IMR-90 (cell line): Measurements from ENCODE around the gene PYROXD2. TPM values are rescaled to one million over a fixed set of nuclear protein-coding genes. Genes with fewer than 3 reads are reported as not detected.

Experiments
- ATAC-seq: fragments of 200-7000 bp; cut with Tn5 transposase; 2 replicates; pipeline ENCODE4 v1.9.1; 2020; ENCODE audit warnings: low read depth, mild to moderate bottlenecking, moderate library complexity
- BruUV-seq: library from RNA; stranded (reverse); fragments of 400-500 nt; replicated peaks from 2 replicates; lab custom pipeline; 2021; lab: Mats Ljungman, UMichigan
- CTCF ChIA-PET: fragments of 300-600 bp; formaldehyde crosslinking; extraction: SDS; loops from one replicate; lab custom pipeline; 2021; ENCODE audit warnings: antibody characterized with exemption; lab: Yijun Ruan, JAX
- POLR2A ChIA-PET: fragments of 300-600 bp; sonication (Branson Sonifier 250); formaldehyde crosslinking; loops from one replicate; lab custom pipeline; 2022; ENCODE audit warnings: antibody characterized with exemption; ENCODE audit not compliant: unreplicated experiment; lab: Charles Lee
- DNase-seq: peaks from one replicate; pipeline ENCODE4 v3.0.0; 2013
- H2AFZ ChIP-seq: replicated peaks from 2 replicates; pipeline ENCODE3; 2013; ENCODE audit warnings: low read length, mild to moderate bottlenecking; ENCODE audit not compliant: poor library complexity
- H2AK5ac ChIP-seq: 2 replicates; pipeline ENCODE4 v1.6.1; 2013; ENCODE audit warnings: low read depth, low read length, inconsistent platforms
- H2AK9ac ChIP-seq: replicated peaks from 2 replicates; pipeline ENCODE3; 2013; ENCODE audit warnings: mild to moderate bottlenecking, low read depth, low read length, moderate library complexity; ENCODE audit not compliant: poor library complexity
- H2BK120ac ChIP-seq: 2 replicates; pipeline ENCODE4 v1.6.1; 2013; ENCODE audit warnings: low read depth, low read length, inconsistent platforms
- H2BK15ac ChIP-seq: 3 replicates; pipeline ENCODE4 v1.6.1; 2013; ENCODE audit warnings: low read depth, low read length, inconsistent platforms
- H2BK20ac ChIP-seq: 2 replicates; pipeline ENCODE4 v1.6.1; 2013; ENCODE audit warnings: low read depth, mild to moderate bottlenecking, inconsistent platforms, low read length, moderate library complexity
- H2BK5ac ChIP-seq: 2 replicates; pipeline ENCODE4 v1.6.1; 2013; ENCODE audit warnings: mild to moderate bottlenecking, low read depth, low read length, inconsistent platforms; ENCODE audit not compliant: poor library complexity, severe bottlenecking
- H3K14ac ChIP-seq: replicated peaks from 2 replicates; pipeline ENCODE4 v1.6.1; 2013; ENCODE audit warnings: low read depth, low read length, inconsistent platforms
- H3K18ac ChIP-seq: 2 replicates; pipeline ENCODE4 v1.6.1; 2013; ENCODE audit warnings: low read depth, low read length, control low read depth
- H3K23ac ChIP-seq: 2 replicates; pipeline ENCODE4 v1.6.1; 2013; ENCODE audit warnings: low read depth, low read length, inconsistent platforms
- H3K27ac ChIP-seq: 2 replicates; pipeline ENCODE4 v1.5.1; 2013; ENCODE audit warnings: mild to moderate bottlenecking, control low read depth, low read length; ENCODE audit not compliant: insufficient read depth
- H3K27me3 ChIP-seq: 2 replicates; pipeline ENCODE4 v1.6.1; 2013; ENCODE audit warnings: low read length; ENCODE audit not compliant: control insufficient read depth, insufficient read depth
- H3K36me3 ChIP-seq: 2 replicates; pipeline ENCODE4 v1.6.1; 2013; ENCODE audit warnings: low read length, mixed read lengths; ENCODE audit not compliant: control insufficient read depth, insufficient read depth
- H3K4ac ChIP-seq: 2 replicates; pipeline ENCODE4 v1.6.1; 2013; ENCODE audit warnings: low read depth, low read length, inconsistent platforms
- H3K4me1 ChIP-seq: 2 replicates; pipeline ENCODE4 v1.6.1; 2013; ENCODE audit warnings: low read length, mixed read lengths; ENCODE audit not compliant: control insufficient read depth, insufficient read depth
- H3K4me2 ChIP-seq: 2 replicates; pipeline ENCODE4 v1.6.1; 2013; ENCODE audit warnings: low read depth, mild to moderate bottlenecking, control low read depth, low read length, moderate library complexity
- H3K4me3 ChIP-seq: 2 replicates; pipeline ENCODE4 v1.5.1; 2013; ENCODE audit warnings: low read depth, mild to moderate bottlenecking, control low read depth, low read length, moderate library complexity; ENCODE audit not compliant: insufficient read depth
- H3K56ac ChIP-seq: 2 replicates; pipeline ENCODE4 v1.6.1; 2013; ENCODE audit warnings: low read length, inconsistent platforms; ENCODE audit not compliant: insufficient read depth; ENCODE audit errors: extremely low read depth
- H3K79me1 ChIP-seq, 2 experiments: 2 replicates each; pipeline ENCODE4 v1.6.1; 2013; ENCODE audit warnings: low read length in 2 of 2, inconsistent platforms in 1 of 2, low read depth in 1 of 2
- H3K9ac ChIP-seq: 2 replicates; pipeline ENCODE4 v1.6.1; 2013; ENCODE audit warnings: low read depth, low read length, control low read depth
- H3K9me1 ChIP-seq: 2 replicates; pipeline ENCODE4 v1.6.1; 2013; ENCODE audit warnings: low read length, inconsistent platforms; ENCODE audit not compliant: insufficient read depth
- H3K9me3 ChIP-seq: 2 replicates; pipeline ENCODE4 v1.6.1; 2013; ENCODE audit warnings: low read length; ENCODE audit not compliant: control insufficient read depth, insufficient read depth
- H4K20me1 ChIP-seq: 2 replicates; pipeline ENCODE4 v1.6.1; 2013; ENCODE audit warnings: low read length, inconsistent platforms; ENCODE audit not compliant: insufficient read depth
- H4K5ac ChIP-seq: 2 replicates; pipeline ENCODE4 v1.6.1; 2013; ENCODE audit warnings: mild to moderate bottlenecking, low read depth, low read length, control low read depth
- H4K8ac ChIP-seq, 2 experiments: 2 replicates each; pipeline ENCODE4 v1.6.1; 2013; ENCODE audit warnings: low read depth in 2 of 2, low read length in 2 of 2, control low read depth in 1 of 2, inconsistent platforms in 1 of 2
- H4K91ac ChIP-seq: 2 replicates; pipeline ENCODE4 v1.6.1; 2013; ENCODE audit warnings: low read depth, low read length, inconsistent platforms; ENCODE audit not compliant: insufficient read depth
- BHLHE40 ChIP-seq: fragments of 150-350 bp; IDR thresholded peaks from 2 replicates; pipeline ENCODE4 v1.6.1; 2016; ENCODE audit warnings: mild to moderate bottlenecking, low read depth, low read length
- CEBPB ChIP-seq: IDR thresholded peaks from 2 replicates; pipeline ENCODE4 v1.6.1; 2012; ENCODE audit warnings: low read depth, low read length, improper control_type of control experiment
- CHD1 ChIP-seq: IDR thresholded peaks from 2 replicates; pipeline ENCODE4 v1.6.1; 2012; ENCODE audit warnings: low read depth, low read length, improper control_type of control experiment
- CTCF ChIP-seq: conservative IDR thresholded peaks from 2 replicates; pipeline ENCODE4 v1.5.1; 2012; ENCODE audit warnings: mild to moderate bottlenecking, low read depth, low read length, improper control_type of control experiment
- FOS ChIP-seq: fragments of 150-350 bp; IDR thresholded peaks from 2 replicates; pipeline ENCODE4 v1.6.1; 2016; ENCODE audit warnings: low read depth, low read length
- MAFK ChIP-seq: IDR thresholded peaks from 2 replicates; pipeline ENCODE4 v1.6.1; 2012; ENCODE audit warnings: low read depth, low read length, improper control_type of control experiment
- MAZ ChIP-seq: IDR thresholded peaks from 2 replicates; pipeline ENCODE4 v1.6.1; 2012; ENCODE audit warnings: low read depth, mild to moderate bottlenecking, low read length, improper control_type of control experiment, moderate library complexity, borderline replicate concordance
- MXI1 ChIP-seq: IDR thresholded peaks from 2 replicates; pipeline ENCODE4 v1.6.1; 2012; ENCODE audit warnings: low read depth, mild to moderate bottlenecking, low read length, moderate library complexity, borderline replicate concordance
- NFE2L2 ChIP-seq: fragments of 150-350 bp; IDR thresholded peaks from 2 replicates; pipeline ENCODE4 v1.6.1; 2016; ENCODE audit warnings: low read depth, mild to moderate bottlenecking, low read length
- POLR2A ChIP-seq: IDR thresholded peaks from 2 replicates; pipeline ENCODE4 v1.6.1; 2012; ENCODE audit warnings: mild to moderate bottlenecking, low read depth, low read length
- RAD21 ChIP-seq: IDR thresholded peaks from 2 replicates; pipeline ENCODE4 v1.6.1; 2012; ENCODE audit warnings: low read length, improper control_type of control experiment
- RCOR1 ChIP-seq: IDR thresholded peaks from 2 replicates; pipeline ENCODE4 v1.6.1; 2012; ENCODE audit warnings: mild to moderate bottlenecking, low read length, improper control_type of control experiment; ENCODE audit not compliant: insufficient replicate concordance
- RFX5 ChIP-seq: IDR thresholded peaks from 2 replicates; pipeline ENCODE4 v1.8.0; 2012; ENCODE audit warnings: low read depth, mild to moderate bottlenecking, low read length, moderate library complexity
- SMC3 ChIP-seq: fragments of 150-350 bp; IDR thresholded peaks from 2 replicates; pipeline ENCODE4 v1.6.1; 2016; ENCODE audit warnings: low read depth, mild to moderate bottlenecking, antibody characterized with exemption, low read length, moderate library complexity
- WGBS, 2 experiments: methylation state at CpG; one replicate each; pipeline versions ENCODE4 v1.1.5 to v1.1.7; 2013; ENCODE audit warnings: missing lambda C conversion rate in 2 of 2; ENCODE audit not compliant: insufficient read length in 1 of 2; ENCODE audit errors: extremely low coverage in 2 of 2; 5-methylcytosine and 5-hydroxymethylcytosine counted together
- dilution Hi-C: fragments of 300-500 bp; cut with HindIII; formaldehyde crosslinking; loops from one replicate; pipeline ENCODE4 v1.14.3; 2018; ENCODE audit warnings: low sequenced_read_pairs; ENCODE audit not compliant: unreplicated experiment
- in situ Hi-C: fragments of 300-500 bp; cut with MboI; formaldehyde crosslinking; loops from 3 replicates; pipeline ENCODE4 v1.14.3; 2019; ENCODE audit warnings: low sequenced_read_pairs, inconsistent platforms, mixed read lengths
- intact Hi-C: fragments of 100-400 bp; cut with micrococcal nuclease; formaldehyde crosslinking; loops from 2 replicates; pipeline ENCODE4 v1.10.0; 2022
- polyA plus RNA-seq, 3 experiments: library from polyadenylated mRNA; depleted of rRNA; stranded (reverse); fragments of >200 nt; gene quantifications; 2 replicates each; pipeline ENCODE4 v1.2.3, GENCODE V29; 2012; ENCODE audit warnings: low replicate concordance in 1 of 3
- total RNA-seq: library from RNA; depleted of rRNA; stranded (reverse); fragments of >200 nt; gene quantifications from 2 replicates; pipeline ENCODE4 v1.2.3, GENCODE V29; 2012
- TF ChIP-seq, protein P1 (sequence below): fragments of 150-350 bp; IDR thresholded peaks from 2 replicates; pipeline ENCODE4 v1.6.1; 2016; ENCODE audit warnings: low read depth, mild to moderate bottlenecking, low read length, moderate library complexity, borderline replicate concordance

PYROXD2 gene
- total and polyA plus RNA-seq, 2 of the 4 experiments (the other 2 are of a cell fraction), result 6.5 to 16.3 TPM

DNA sequence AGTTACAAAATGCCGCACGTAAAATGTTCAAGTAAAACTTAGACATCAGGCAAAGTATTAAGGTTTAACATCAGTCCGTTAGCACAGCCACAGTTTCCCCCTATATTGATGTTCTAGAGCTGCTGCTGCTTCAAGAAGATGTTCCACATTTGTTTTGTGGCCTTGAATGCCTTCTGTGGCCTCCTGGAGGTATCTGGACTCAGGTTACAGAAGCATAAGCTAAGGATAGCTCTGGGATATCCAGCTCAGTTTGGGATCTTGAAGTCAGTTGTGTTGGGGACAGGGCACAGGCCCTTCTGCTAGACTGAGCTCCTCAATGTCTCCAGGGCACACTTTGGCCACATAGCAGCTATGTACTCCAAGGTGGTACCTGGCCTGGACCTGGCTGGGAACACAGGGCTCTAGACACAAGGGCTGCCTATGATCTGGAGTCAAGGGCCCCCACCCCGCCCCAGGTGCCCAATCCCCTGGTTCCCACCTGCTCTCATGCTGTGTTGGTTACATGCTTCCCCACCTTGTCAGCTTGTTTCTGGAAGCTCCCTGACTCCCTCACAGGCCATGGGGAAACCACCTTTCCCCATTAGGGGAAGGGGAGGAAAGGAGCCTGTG, 4.7 kb downstream of the PYROXD2 start:
- Histone ChIP-seq H3K23ac (no peak overlapping the region), H2BK15ac (no peak overlapping the region), H3K56ac (no peak overlapping the region), H3K18ac (no peak overlapping the region; the same call in 1 of the 2 replicates), H3K4ac (peak overlapping the region; percentile 13; the same call in 1 of the 2 replicates), H4K20me1 (peaks cover 8% of the 10 kb centered on the region; the same call in 1 of the 2 replicates), H3K4me3 (no peak overlapping the region), H2BK20ac (no peak overlapping the region), H2AFZ (no peak overlapping the region), H2BK5ac (no peak overlapping the region), H3K4me1 (peaks cover 30% of the 10 kb centered on the region), H4K8ac (no peak overlapping the region), H3K27ac (no peak overlapping the region), H3K9me1 (peaks cover 32% of the 10 kb centered on the region), H4K5ac (no peak overlapping the region), H3K9ac (no peak overlapping the region), H2BK120ac (no peak overlapping the region), H3K14ac (no peak overlapping the region), H3K9me3 (no peaks in the 10 kb centered on the region), H3K27me3 (no peaks in the 10 kb centered on the region), H4K91ac (no peak overlapping the region), H3K36me3 (peaks cover 3% of the 10 kb centered on the region; the same call in 1 of the 2 replicates), H3K79me1 (peaks cover 14 to 47% of the 10 kb centered on the region in 2 experiments; a peak in 3 of 4 replicates), H3K4me2 (no peak overlapping the region), H2AK9ac (no peak overlapping the region), H2AK5ac (peak overlapping the region; percentile 7; the same call in 1 of the 2 replicates)
- TF ChIP-seq RCOR1 (no peak), POLR2A (no peak), MAZ (no peak), FOS (no peak), CEBPB (no peak), CHD1 (no peak), BHLHE40 (no peak), RFX5 (no peak), NFE2L2 (no peak), RAD21 (no peak), SMC3 (no peak), MXI1 (no peak), MAFK (no peak), CTCF (no peak)
- TF ChIP-seq, protein P1, sequence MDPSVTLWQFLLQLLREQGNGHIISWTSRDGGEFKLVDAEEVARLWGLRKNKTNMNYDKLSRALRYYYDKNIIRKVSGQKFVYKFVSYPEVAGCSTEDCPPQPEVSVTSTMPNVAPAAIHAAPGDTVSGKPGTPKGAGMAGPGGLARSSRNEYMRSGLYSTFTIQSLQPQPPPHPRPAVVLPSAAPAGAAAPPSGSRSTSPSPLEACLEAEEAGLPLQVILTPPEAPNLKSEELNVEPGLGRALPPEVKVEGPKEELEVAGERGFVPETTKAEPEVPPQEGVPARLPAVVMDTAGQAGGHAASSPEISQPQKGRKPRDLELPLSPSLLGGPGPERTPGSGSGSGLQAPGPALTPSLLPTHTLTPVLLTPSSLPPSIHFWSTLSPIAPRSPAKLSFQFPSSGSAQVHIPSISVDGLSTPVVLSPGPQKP, result no peak
- no TSS peak for BruUV-seq
- POLR2A ChIA-PET, result no interaction called here
- no peak for DNase-seq
- no peak for ATAC-seq
- in situ Hi-C loops, result no loop called here
- CTCF ChIA-PET, result no interaction called here
- WGBS, 2 experiments, result no CpG with 5 or more reads among the region's 4 CpGs
- dilution Hi-C loops, result no loop called here
- intact Hi-C loops, result loop anchor here (10.0 kb wide), 1 partner anchor 235 kb away; no protein-coding TSS in a partner anchor
